Measurements from ENCODE around the gene CHCHD2.

The CHCHD2 gene

DNA sequence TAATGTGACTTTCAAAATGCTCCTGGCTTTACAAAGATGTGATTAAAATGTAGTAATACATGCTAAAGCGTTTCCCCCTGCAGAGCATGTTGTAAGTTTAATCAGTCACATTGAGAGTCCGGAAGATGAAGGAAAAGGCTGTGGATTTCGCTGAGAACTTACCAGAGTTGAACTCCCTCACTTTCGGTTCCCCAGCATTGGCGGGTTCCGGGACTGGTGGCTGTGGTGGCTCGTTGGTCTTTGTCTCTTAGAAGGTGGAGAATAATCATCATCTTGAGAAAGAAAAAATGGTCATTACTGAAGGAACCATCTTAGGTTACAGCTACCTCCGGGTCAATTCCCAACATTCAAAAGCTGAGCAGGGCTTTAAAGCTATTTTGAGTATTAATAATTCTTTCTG is 19.6 kb upstream of the CHCHD2 start:
- TF ChIP-seq ZNF70 (CRISPR knock-in tag; IDR thresholded peaks at IDR 0.05) (no peak), ARNTL (CRISPR knock-in tag; IDR thresholded peaks at IDR 0.05; ENCODE audit: borderline replicate concordance, low read depth) (no peak), TOX (CRISPR knock-in tag; IDR thresholded peaks at IDR 0.05; ENCODE audit: borderline replicate concordance) (no peak), ZFP30 (CRISPR knock-in tag; IDR thresholded peaks at IDR 0.05) (no peak), ESRRG (CRISPR knock-in tag; IDR thresholded peaks at IDR 0.05) (no peak), TCF4 (CRISPR knock-in tag; IDR thresholded peaks at IDR 0.05; ENCODE audit: borderline replicate concordance) (no peak), PPARA (CRISPR knock-in tag; IDR thresholded peaks at IDR 0.05; ENCODE audit: borderline replicate concordance) (no peak), ZNF8 (CRISPR knock-in tag; IDR thresholded peaks at IDR 0.05) (no peak), ZC3H10 (CRISPR knock-in tag; IDR thresholded peaks at IDR 0.05) (no peak)
- TF ChIP-seq, protein P1, sequence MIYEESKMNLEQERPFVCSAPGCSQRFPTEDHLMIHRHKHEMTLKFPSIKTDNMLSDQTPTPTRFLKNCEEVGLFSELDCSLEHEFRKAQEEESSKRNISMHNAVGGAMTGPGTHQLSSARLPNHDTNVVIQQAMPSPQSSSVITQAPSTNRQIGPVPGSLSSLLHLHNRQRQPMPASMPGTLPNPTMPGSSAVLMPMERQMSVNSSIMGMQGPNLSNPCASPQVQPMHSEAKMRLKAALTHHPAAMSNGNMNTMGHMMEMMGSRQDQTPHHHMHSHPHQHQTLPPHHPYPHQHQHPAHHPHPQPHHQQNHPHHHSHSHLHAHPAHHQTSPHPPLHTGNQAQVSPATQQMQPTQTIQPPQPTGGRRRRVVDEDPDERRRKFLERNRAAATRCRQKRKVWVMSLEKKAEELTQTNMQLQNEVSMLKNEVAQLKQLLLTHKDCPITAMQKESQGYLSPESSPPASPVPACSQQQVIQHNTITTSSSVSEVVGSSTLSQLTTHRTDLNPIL (CRISPR knock-in tag; IDR thresholded peaks at IDR 0.05; ENCODE audit: low read depth): no peak
- ATAC-seq: no peak

DNA sequence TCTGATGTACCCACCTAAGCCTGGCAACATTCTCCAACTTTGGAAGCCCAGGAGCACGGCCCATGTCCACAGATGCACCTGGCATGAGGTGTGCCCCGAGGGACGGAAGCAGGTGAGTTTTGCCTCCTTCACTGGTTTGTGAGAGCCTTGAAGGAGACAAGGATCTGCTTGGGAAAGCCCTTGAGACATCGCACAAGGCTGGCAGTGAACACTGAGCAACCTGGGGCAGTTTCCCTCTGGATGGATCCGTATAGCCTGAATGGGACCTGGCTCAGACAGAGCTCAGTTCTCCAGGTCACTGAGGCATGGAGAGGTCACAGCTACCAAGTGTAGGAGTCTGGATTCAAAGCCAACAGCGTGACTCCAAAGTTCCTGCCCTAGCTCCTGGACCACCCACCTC is 18.7 kb upstream of the CHCHD2 start:
- no peak for ATAC-seq
- TF ChIP-seq TOX (CRISPR knock-in tag; IDR thresholded peaks at IDR 0.05; ENCODE audit: borderline replicate concordance): no peak
- TF ChIP-seq, protein P2, sequence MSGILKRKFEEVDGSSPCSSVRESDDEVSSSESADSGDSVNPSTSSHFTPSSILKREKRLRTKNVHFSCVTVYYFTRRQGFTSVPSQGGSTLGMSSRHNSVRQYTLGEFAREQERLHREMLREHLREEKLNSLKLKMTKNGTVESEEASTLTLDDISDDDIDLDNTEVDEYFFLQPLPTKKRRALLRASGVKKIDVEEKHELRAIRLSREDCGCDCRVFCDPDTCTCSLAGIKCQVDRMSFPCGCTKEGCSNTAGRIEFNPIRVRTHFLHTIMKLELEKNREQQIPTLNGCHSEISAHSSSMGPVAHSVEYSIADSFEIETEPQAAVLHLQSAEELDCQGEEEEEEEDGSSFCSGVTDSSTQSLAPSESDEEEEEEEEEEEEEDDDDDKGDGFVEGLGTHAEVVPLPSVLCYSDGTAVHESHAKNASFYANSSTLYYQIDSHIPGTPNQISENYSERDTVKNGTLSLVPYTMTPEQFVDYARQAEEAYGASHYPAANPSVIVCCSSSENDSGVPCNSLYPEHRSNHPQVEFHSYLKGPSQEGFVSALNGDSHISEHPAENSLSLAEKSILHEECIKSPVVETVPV (CRISPR knock-in tag; IDR thresholded peaks at IDR 0.05): no peak
- no peak for TF ChIP-seq ARNTL (CRISPR knock-in tag; IDR thresholded peaks at IDR 0.05; ENCODE audit: borderline replicate concordance, low read depth)
- no peak for TF ChIP-seq ZC3H10 (CRISPR knock-in tag; IDR thresholded peaks at IDR 0.05)
- TF ChIP-seq SNAI2 (CRISPR knock-in tag; IDR thresholded peaks at IDR 0.05): no peak
- no peak for TF ChIP-seq GLIS3 (CRISPR knock-in tag; IDR thresholded peaks at IDR 0.05)
- TF ChIP-seq, protein P3, sequence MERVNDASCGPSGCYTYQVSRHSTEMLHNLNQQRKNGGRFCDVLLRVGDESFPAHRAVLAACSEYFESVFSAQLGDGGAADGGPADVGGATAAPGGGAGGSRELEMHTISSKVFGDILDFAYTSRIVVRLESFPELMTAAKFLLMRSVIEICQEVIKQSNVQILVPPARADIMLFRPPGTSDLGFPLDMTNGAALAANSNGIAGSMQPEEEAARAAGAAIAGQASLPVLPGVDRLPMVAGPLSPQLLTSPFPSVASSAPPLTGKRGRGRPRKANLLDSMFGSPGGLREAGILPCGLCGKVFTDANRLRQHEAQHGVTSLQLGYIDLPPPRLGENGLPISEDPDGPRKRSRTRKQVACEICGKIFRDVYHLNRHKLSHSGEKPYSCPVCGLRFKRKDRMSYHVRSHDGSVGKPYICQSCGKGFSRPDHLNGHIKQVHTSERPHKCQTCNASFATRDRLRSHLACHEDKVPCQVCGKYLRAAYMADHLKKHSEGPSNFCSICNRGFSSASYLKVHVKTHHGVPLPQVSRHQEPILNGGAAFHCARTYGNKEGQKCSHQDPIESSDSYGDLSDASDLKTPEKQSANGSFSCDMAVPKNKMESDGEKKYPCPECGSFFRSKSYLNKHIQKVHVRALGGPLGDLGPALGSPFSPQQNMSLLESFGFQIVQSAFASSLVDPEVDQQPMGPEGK (CRISPR knock-in tag; IDR thresholded peaks at IDR 0.05; ENCODE audit: borderline replicate concordance): no peak
- TF ChIP-seq ZNF70 (CRISPR knock-in tag; IDR thresholded peaks at IDR 0.05): no peak
- TF ChIP-seq RARB (CRISPR knock-in tag; IDR thresholded peaks at IDR 0.05): no peak
- TF ChIP-seq, protein P4, sequence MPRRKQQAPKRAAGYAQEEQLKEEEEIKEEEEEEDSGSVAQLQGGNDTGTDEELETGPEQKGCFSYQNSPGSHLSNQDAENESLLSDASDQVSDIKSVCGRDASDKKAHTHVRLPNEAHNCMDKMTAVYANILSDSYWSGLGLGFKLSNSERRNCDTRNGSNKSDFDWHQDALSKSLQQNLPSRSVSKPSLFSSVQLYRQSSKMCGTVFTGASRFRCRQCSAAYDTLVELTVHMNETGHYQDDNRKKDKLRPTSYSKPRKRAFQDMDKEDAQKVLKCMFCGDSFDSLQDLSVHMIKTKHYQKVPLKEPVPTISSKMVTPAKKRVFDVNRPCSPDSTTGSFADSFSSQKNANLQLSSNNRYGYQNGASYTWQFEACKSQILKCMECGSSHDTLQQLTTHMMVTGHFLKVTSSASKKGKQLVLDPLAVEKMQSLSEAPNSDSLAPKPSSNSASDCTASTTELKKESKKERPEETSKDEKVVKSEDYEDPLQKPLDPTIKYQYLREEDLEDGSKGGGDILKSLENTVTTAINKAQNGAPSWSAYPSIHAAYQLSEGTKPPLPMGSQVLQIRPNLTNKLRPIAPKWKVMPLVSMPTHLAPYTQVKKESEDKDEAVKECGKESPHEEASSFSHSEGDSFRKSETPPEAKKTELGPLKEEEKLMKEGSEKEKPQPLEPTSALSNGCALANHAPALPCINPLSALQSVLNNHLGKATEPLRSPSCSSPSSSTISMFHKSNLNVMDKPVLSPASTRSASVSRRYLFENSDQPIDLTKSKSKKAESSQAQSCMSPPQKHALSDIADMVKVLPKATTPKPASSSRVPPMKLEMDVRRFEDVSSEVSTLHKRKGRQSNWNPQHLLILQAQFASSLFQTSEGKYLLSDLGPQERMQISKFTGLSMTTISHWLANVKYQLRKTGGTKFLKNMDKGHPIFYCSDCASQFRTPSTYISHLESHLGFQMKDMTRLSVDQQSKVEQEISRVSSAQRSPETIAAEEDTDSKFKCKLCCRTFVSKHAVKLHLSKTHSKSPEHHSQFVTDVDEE (CRISPR knock-in tag; IDR thresholded peaks at IDR 0.05): no peak
- TF ChIP-seq, protein P5, sequence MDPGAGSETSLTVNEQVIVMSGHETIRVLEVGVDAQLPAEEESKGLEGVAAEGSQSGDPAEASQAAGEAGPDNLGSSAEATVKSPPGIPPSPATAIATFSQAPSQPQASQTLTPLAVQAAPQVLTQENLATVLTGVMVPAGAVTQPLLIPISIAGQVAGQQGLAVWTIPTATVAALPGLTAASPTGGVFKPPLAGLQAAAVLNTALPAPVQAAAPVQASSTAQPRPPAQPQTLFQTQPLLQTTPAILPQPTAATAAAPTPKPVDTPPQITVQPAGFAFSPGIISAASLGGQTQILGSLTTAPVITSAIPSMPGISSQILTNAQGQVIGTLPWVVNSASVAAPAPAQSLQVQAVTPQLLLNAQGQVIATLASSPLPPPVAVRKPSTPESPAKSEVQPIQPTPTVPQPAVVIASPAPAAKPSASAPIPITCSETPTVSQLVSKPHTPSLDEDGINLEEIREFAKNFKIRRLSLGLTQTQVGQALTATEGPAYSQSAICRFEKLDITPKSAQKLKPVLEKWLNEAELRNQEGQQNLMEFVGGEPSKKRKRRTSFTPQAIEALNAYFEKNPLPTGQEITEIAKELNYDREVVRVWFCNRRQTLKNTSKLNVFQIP (CRISPR knock-in tag; IDR thresholded peaks at IDR 0.05; ENCODE audit: borderline replicate concordance, low read depth): no peak

DNA sequence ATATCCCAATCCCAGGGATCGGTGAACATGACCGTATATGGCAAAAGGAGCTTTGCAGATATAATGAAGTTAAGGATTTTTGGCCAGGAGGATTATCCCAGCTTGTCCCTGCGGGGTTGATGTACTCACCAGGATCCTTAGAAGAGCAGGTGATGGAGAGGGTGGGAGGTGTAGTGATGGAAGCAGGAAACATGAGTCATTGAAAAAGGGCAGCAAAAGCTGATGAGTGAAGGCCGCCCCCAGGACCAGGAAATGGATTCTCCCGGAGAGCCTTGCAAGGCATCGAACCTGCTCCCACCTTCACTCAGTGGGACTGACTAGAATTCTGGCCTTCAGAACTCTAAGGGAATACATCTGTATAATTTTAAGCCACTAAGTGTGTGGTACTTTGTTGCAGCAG is 15.2 kb upstream of the CHCHD2 start:
- TF ChIP-seq, protein P5 (CRISPR knock-in tag; IDR thresholded peaks at IDR 0.05; ENCODE audit: borderline replicate concordance, low read depth): no peak
- TF ChIP-seq SNAI2 (CRISPR knock-in tag; IDR thresholded peaks at IDR 0.05): no peak
- TF ChIP-seq, protein P1 (CRISPR knock-in tag; IDR thresholded peaks at IDR 0.05; ENCODE audit: low read depth): no peak
- TF ChIP-seq ESRRG (CRISPR knock-in tag; IDR thresholded peaks at IDR 0.05): no peak
- no peak for ATAC-seq

Data from SK-N-SH treated with all-trans-retinoic acid at 6 μM for 48 hours (cell line).